Measurements from ENCODE around the gene ADCY10.

DNA sequence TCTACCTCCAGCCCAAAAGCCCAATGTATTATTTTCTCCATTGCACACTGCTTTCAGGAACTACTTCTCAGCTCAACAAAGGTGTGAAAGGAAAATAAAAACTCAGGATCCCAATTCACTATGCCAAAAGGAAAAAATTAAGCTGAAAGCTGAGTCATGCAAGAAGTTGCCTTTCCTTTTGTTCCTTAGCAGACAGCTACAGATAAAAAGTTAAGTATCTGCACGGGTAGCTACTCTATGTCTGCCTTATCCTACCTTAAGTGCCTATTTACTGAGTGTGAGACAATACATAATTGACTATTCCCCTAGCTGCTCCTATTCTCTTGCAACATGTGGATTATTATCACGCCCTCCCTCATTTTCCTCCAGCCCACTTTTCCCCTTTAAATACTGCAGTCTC is 84.1 kb downstream of the ADCY10 start:
- TF ChIP-seq CTCF (IDR thresholded peaks at IDR 0.05) = no peak
- no peak for TF ChIP-seq POLR2A (IDR thresholded peaks at IDR 0.05)
- TF ChIP-seq POLR2AphosphoS5 (IDR thresholded peaks at IDR 0.05) = no peak
